ENCODE measurements around the gene WNK2.

Gene WNK2

GRCh38 chr9:93186215-93186945, 2.4 kb downstream of the WNK2 start:
- no peak for DNase-seq

GRCh38 chr9:93187047-93187446, 3.1 kb downstream of the WNK2 start:
- DNase-seq, result no peak

GRCh38 chr9:93187574-93187973, 3.6 kb downstream of the WNK2 start:
- no peak for DNase-seq

- DNase-seq, result no peak
Observed at GRCh38 chr9:93188426-93189368, 4.8 kb downstream of the WNK2 start.

GRCh38 chr9:93189369-93190132, 5.6 kb downstream of the WNK2 start:
- no peak for DNase-seq

- DNase-seq, result no peak
Observed at GRCh38 chr9:93190133-93190525, 6.2 kb downstream of the WNK2 start.

GRCh38 chr9:93190656-93191353, 6.9 kb downstream of the WNK2 start:
- DNase-seq, result no peak

GRCh38 chr9:93191354-93191660, 7.4 kb downstream of the WNK2 start:
- no peak for DNase-seq

GRCh38 chr9:93192721-93193387, 8.9 kb downstream of the WNK2 start:
- DNase-seq, result no peak

GRCh38 chr9:93193388-93194220, 9.7 kb downstream of the WNK2 start:
- DNase-seq, result no peak

GRCh38 chr9:93194221-93194625, 10.3 kb downstream of the WNK2 start:
- no peak for DNase-seq

- DNase-seq, result no peak
Observed at GRCh38 chr9:93194641-93195040, 10.7 kb downstream of the WNK2 start.

GRCh38 chr9:93196096-93197055, 12.4 kb downstream of the WNK2 start:
- DNase-seq, result no peak

GRCh38 chr9:93197670-93198069, 13.7 kb downstream of the WNK2 start:
- no peak for DNase-seq

GRCh38 chr9:93198117-93198837, 14.3 kb downstream of the WNK2 start:
- DNase-seq, result no peak

GRCh38 chr9:93198838-93199625, 15.1 kb downstream of the WNK2 start:
- DNase-seq, result no peak

- DNase-seq, result no peak
Observed at GRCh38 chr9:93200449-93200742, 16.5 kb downstream of the WNK2 start.

- no peak for DNase-seq
Observed at GRCh38 chr9:93200989-93201334, 17.0 kb downstream of the WNK2 start.

Data from CD4-positive, alpha-beta T cell treated with Interleukin-6 for 4 hours (primary cell).